ENCODE data around the gene AQP3. TPM values are rescaled to one million over a fixed set of nuclear protein-coding genes. Genes with fewer than 3 reads are reported as not detected.

Gene AQP3
- polyA plus RNA-seq, 1 donor (not counting 4 experiments of a cell fraction or from before 2014, with no cell fraction given), result 239 TPM

DNA sequence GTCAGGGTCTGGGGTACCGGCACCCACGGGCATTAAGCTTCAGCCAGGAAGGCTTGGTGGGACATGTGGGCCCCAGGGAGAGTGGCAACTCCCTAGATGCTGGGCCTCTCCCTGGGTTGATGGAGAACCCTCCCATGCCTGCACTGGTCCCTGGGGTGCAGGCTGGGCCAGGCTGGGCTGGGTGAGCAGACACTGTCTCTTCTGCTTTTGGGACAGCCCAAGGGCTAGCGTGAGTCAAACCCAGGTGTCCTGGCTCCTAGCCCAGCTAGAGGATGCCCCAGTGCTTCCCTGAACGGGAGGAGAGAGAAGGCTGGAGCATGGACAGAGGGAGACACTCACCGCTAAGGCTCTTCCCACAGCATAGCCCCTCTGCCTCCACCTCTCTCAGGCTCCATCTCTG lies 39.3 kb downstream of the AQP3 start:
- Histone ChIP-seq H3K36me3 (ENCODE audit: control insufficient read depth in 2 of 2, extremely low read depth in 1 of 2, insufficient read depth in 2 of 2, low read length in 2 of 2) (no peaks in the 10 kb centered on the region), H3K27ac (ENCODE audit: control insufficient read depth, insufficient read depth, low read length) (no peak overlapping the region), H3K4me1 (ENCODE audit: control insufficient read depth, extremely low read depth, insufficient read depth, low read length) (peaks cover 13% of the 10 kb centered on the region), H3K4me2 (ENCODE audit: control insufficient read depth, extremely low read depth, insufficient read depth, low read depth, low read length) (peak overlapping the region; percentile 22), H3K9ac (ENCODE audit: control insufficient read depth, extremely low read depth, insufficient read depth, low read length) (no peak overlapping the region), H3K9me1 (ENCODE audit: control insufficient read depth, extremely low read depth, insufficient read depth, low read length) (no peaks in the 10 kb centered on the region), H4K20me1 (ENCODE audit: control insufficient read depth, extremely low read depth, insufficient read depth, low read length) (no peaks in the 10 kb centered on the region), H3K4me3 (ENCODE audit: control insufficient read depth in 2 of 3, extremely low read depth in 1 of 3, insufficient read depth in 2 of 3, low read depth in 1 of 3, low read length in 3 of 3) (no peak overlapping the region), H2AFZ (ENCODE audit: control insufficient read depth, low read length) (no peak overlapping the region), H3K9me3 (ENCODE audit: control insufficient read depth, low read depth, low read length) (no peaks in the 10 kb centered on the region), H3K27me3 (ENCODE audit: control insufficient read depth, extremely low read depth, insufficient read depth, low read length) (no peaks in the 10 kb centered on the region), H3K79me2 (ENCODE audit: control insufficient read depth, insufficient read depth, low read length) (no peaks in the 10 kb centered on the region)
- FAIRE-seq (peak; percentile 89), DNase-seq (ENCODE audit: low read depth, low spot score) (no peak)
- TF ChIP-seq EZH2 (IDR thresholded peaks at IDR 0.05; ENCODE audit: low read length), result no peak
- TF ChIP-seq, protein P1, sequence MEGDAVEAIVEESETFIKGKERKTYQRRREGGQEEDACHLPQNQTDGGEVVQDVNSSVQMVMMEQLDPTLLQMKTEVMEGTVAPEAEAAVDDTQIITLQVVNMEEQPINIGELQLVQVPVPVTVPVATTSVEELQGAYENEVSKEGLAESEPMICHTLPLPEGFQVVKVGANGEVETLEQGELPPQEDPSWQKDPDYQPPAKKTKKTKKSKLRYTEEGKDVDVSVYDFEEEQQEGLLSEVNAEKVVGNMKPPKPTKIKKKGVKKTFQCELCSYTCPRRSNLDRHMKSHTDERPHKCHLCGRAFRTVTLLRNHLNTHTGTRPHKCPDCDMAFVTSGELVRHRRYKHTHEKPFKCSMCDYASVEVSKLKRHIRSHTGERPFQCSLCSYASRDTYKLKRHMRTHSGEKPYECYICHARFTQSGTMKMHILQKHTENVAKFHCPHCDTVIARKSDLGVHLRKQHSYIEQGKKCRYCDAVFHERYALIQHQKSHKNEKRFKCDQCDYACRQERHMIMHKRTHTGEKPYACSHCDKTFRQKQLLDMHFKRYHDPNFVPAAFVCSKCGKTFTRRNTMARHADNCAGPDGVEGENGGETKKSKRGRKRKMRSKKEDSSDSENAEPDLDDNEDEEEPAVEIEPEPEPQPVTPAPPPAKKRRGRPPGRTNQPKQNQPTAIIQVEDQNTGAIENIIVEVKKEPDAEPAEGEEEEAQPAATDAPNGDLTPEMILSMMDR (optimal IDR thresholded peaks at IDR 0.05 in 1 of 3, IDR thresholded peaks at IDR 0.05 in 1 of 3, conservative IDR thresholded peaks at IDR 0.05 in 1 of 3; ENCODE audit: extremely low read depth in 1 of 3, insufficient read depth in 2 of 3, low read length in 3 of 3), result peak in 1 of 3 experiments; percentile 0
- dilution Hi-C loops (cut with MboI; ENCODE audit: extremely low pct_ligation_motif_present, low sequenced_read_pairs), result no loop called here

- Histone ChIP-seq H3K79me2 (ENCODE audit: control insufficient read depth, insufficient read depth, low read length) (no peaks in the 10 kb centered on the region), H4K20me1 (ENCODE audit: control insufficient read depth, extremely low read depth, insufficient read depth, low read length) (no peaks in the 10 kb centered on the region), H3K4me1 (ENCODE audit: control insufficient read depth, extremely low read depth, insufficient read depth, low read length) (peaks cover 13% of the 10 kb centered on the region), H3K9me1 (ENCODE audit: control insufficient read depth, extremely low read depth, insufficient read depth, low read length) (no peaks in the 10 kb centered on the region), H3K27ac (ENCODE audit: control insufficient read depth, insufficient read depth, low read length) (no peak overlapping the region), H3K4me3 (ENCODE audit: control insufficient read depth in 2 of 3, extremely low read depth in 1 of 3, insufficient read depth in 2 of 3, low read depth in 1 of 3, low read length in 3 of 3) (no peak overlapping the region), H3K9me3 (ENCODE audit: control insufficient read depth, low read depth, low read length) (no peaks in the 10 kb centered on the region), H3K4me2 (ENCODE audit: control insufficient read depth, extremely low read depth, insufficient read depth, low read depth, low read length) (no peak overlapping the region), H3K36me3 (ENCODE audit: control insufficient read depth in 2 of 2, extremely low read depth in 1 of 2, insufficient read depth in 2 of 2, low read length in 2 of 2) (no peaks in the 10 kb centered on the region), H3K9ac (ENCODE audit: control insufficient read depth, extremely low read depth, insufficient read depth, low read length) (no peak overlapping the region), H2AFZ (ENCODE audit: control insufficient read depth, low read length) (no peak overlapping the region), H3K27me3 (ENCODE audit: control insufficient read depth, extremely low read depth, insufficient read depth, low read length) (no peaks in the 10 kb centered on the region)
- TF ChIP-seq, protein P1 (optimal IDR thresholded peaks at IDR 0.05 in 1 of 3, IDR thresholded peaks at IDR 0.05 in 1 of 3, conservative IDR thresholded peaks at IDR 0.05 in 1 of 3; ENCODE audit: extremely low read depth in 1 of 3, insufficient read depth in 2 of 3, low read length in 3 of 3), result no peak
- no peak for TF ChIP-seq EZH2 (IDR thresholded peaks at IDR 0.05; ENCODE audit: low read length)
- dilution Hi-C loops (cut with MboI; ENCODE audit: extremely low pct_ligation_motif_present, low sequenced_read_pairs), result no loop called here
- DNase-seq (ENCODE audit: low read depth, low spot score) (no peak), FAIRE-seq (no peak)
Measured at GRCh38 chr9:33407061-33407460, 40.3 kb downstream of the AQP3 start.

All from keratinocyte (primary cell).